Activated naive CD8-positive, alpha-beta T cell (primary cell): Measurements from ENCODE around the gene ZFAND6.

Experiments
- H3K27ac Mint-ChIP-seq: one replicate; pipeline ENCODE4 v1.8.0; 2021; ENCODE audit warnings: mixed read lengths
- H3K27me3 Mint-ChIP-seq: one replicate; pipeline ENCODE4 v1.8.0; 2021; ENCODE audit warnings: mixed read lengths
- H3K36me3 Mint-ChIP-seq: one replicate; pipeline ENCODE4 v1.8.0; 2021; ENCODE audit warnings: mixed read lengths
- H3K4me1 Mint-ChIP-seq: one replicate; pipeline ENCODE4 v1.8.0; 2021; ENCODE audit warnings: low read depth, mixed read lengths
- H3K4me3 Mint-ChIP-seq: one replicate; pipeline ENCODE4 v1.8.0; 2021; ENCODE audit warnings: mild to moderate bottlenecking, mixed read lengths
- H3K9me3 Mint-ChIP-seq: one replicate; pipeline ENCODE4 v1.8.0; 2021; ENCODE audit warnings: low read depth, mixed read lengths

ZFAND6 gene

GRCh38 chr15:80173022-80173759 is 113.7 kb downstream of the ZFAND6 start:
- Mint-ChIP-seq H3K36me3 (peaks cover 7% of the 10 kb centered on the region), H3K27ac (no peak overlapping the region), H3K4me3 (no peak overlapping the region), H3K4me1 (no peaks in the 10 kb centered on the region), H3K27me3 (no peaks in the 10 kb centered on the region), H3K9me3 (no peaks in the 10 kb centered on the region)

GRCh38 chr15:80174017-80174746 is 114.7 kb downstream of the ZFAND6 start:
- no peaks in the 10 kb centered on the region for H3K9me3 Mint-ChIP-seq
- H3K27ac Mint-ChIP-seq: no peak overlapping the region
- no peaks in the 10 kb centered on the region for H3K4me1 Mint-ChIP-seq
- peaks cover 12% of the 10 kb centered on the region for H3K36me3 Mint-ChIP-seq
- no peaks in the 10 kb centered on the region for H3K27me3 Mint-ChIP-seq
- no peak overlapping the region for H3K4me3 Mint-ChIP-seq

- H3K27me3 Mint-ChIP-seq: no peaks in the 10 kb centered on the region
- peaks cover 12% of the 10 kb centered on the region for H3K36me3 Mint-ChIP-seq
- no peaks in the 10 kb centered on the region for H3K9me3 Mint-ChIP-seq
- no peak overlapping the region for H3K4me3 Mint-ChIP-seq
- no peak overlapping the region for H3K27ac Mint-ChIP-seq
- no peaks in the 10 kb centered on the region for H3K4me1 Mint-ChIP-seq
Observed at GRCh38 chr15:80175436-80175835, 116.0 kb downstream of the ZFAND6 start.

GRCh38 chr15:80176443-80176842 is 117.0 kb downstream of the ZFAND6 start:
- H3K4me3 Mint-ChIP-seq: no peak overlapping the region
- H3K4me1 Mint-ChIP-seq: no peaks in the 10 kb centered on the region
- H3K27me3 Mint-ChIP-seq: no peaks in the 10 kb centered on the region
- no peak overlapping the region for H3K27ac Mint-ChIP-seq
- peaks cover 10% of the 10 kb centered on the region for H3K36me3 Mint-ChIP-seq
- no peaks in the 10 kb centered on the region for H3K9me3 Mint-ChIP-seq

GRCh38 chr15:80177156-80177555 is 117.7 kb downstream of the ZFAND6 start:
- Mint-ChIP-seq H3K4me1 (no peaks in the 10 kb centered on the region), H3K36me3 (peaks cover 12% of the 10 kb centered on the region), H3K27me3 (no peaks in the 10 kb centered on the region), H3K9me3 (no peaks in the 10 kb centered on the region), H3K27ac (no peak overlapping the region), H3K4me3 (no peak overlapping the region)

GRCh38 chr15:80179025-80179759 is 119.7 kb downstream of the ZFAND6 start:
- no peak overlapping the region for H3K4me3 Mint-ChIP-seq
- H3K9me3 Mint-ChIP-seq: no peaks in the 10 kb centered on the region
- no peaks in the 10 kb centered on the region for H3K27me3 Mint-ChIP-seq
- no peaks in the 10 kb centered on the region for H3K4me1 Mint-ChIP-seq
- H3K36me3 Mint-ChIP-seq: peaks cover 13% of the 10 kb centered on the region
- H3K27ac Mint-ChIP-seq: no peak overlapping the region

- H3K4me1 Mint-ChIP-seq: no peaks in the 10 kb centered on the region
- peaks cover 13% of the 10 kb centered on the region for H3K36me3 Mint-ChIP-seq
- H3K27ac Mint-ChIP-seq: no peak overlapping the region
- no peak overlapping the region for H3K4me3 Mint-ChIP-seq
- H3K27me3 Mint-ChIP-seq: no peaks in the 10 kb centered on the region
- H3K9me3 Mint-ChIP-seq: no peaks in the 10 kb centered on the region
Observed at GRCh38 chr15:80179935-80180334, 120.5 kb downstream of the ZFAND6 start.

GRCh38 chr15:80180468-80180867 is 121.0 kb downstream of the ZFAND6 start:
- no peaks in the 10 kb centered on the region for H3K27me3 Mint-ChIP-seq
- no peak overlapping the region for H3K4me3 Mint-ChIP-seq

GRCh38 chr15:80180986-80181385 is 121.5 kb downstream of the ZFAND6 start:
- no peak overlapping the region for H3K27ac Mint-ChIP-seq
- peaks cover 18% of the 10 kb centered on the region for H3K36me3 Mint-ChIP-seq
- H3K4me3 Mint-ChIP-seq: no peak overlapping the region
- no peaks in the 10 kb centered on the region for H3K4me1 Mint-ChIP-seq
- no peaks in the 10 kb centered on the region for H3K27me3 Mint-ChIP-seq
- no peaks in the 10 kb centered on the region for H3K9me3 Mint-ChIP-seq

More at GRCh38 chr15:80180468-80180867, 121.0 kb downstream of the ZFAND6 start:
- H3K9me3 Mint-ChIP-seq: no peaks in the 10 kb centered on the region
- no peaks in the 10 kb centered on the region for H3K4me1 Mint-ChIP-seq
- H3K36me3 Mint-ChIP-seq: peaks cover 17% of the 10 kb centered on the region
- no peak overlapping the region for H3K27ac Mint-ChIP-seq

- Mint-ChIP-seq H3K27ac (no peak overlapping the region), H3K4me3 (no peak overlapping the region), H3K4me1 (no peaks in the 10 kb centered on the region), H3K9me3 (no peaks in the 10 kb centered on the region), H3K36me3 (peaks cover 23% of the 10 kb centered on the region), H3K27me3 (no peaks in the 10 kb centered on the region)
Observed at GRCh38 chr15:80182611-80183261, 123.3 kb downstream of the ZFAND6 start.

GRCh38 chr15:80183306-80183705 is 123.8 kb downstream of the ZFAND6 start:
- no peaks in the 10 kb centered on the region for H3K9me3 Mint-ChIP-seq
- no peak overlapping the region for H3K4me3 Mint-ChIP-seq
- no peaks in the 10 kb centered on the region for H3K27me3 Mint-ChIP-seq
- H3K27ac Mint-ChIP-seq: no peak overlapping the region
- peaks cover 23% of the 10 kb centered on the region for H3K36me3 Mint-ChIP-seq
- no peaks in the 10 kb centered on the region for H3K4me1 Mint-ChIP-seq

- H3K4me1 Mint-ChIP-seq: no peaks in the 10 kb centered on the region
- no peak overlapping the region for H3K4me3 Mint-ChIP-seq
- no peak overlapping the region for H3K27ac Mint-ChIP-seq
- H3K36me3 Mint-ChIP-seq: peaks cover 21% of the 10 kb centered on the region
- H3K9me3 Mint-ChIP-seq: no peaks in the 10 kb centered on the region
- H3K27me3 Mint-ChIP-seq: no peaks in the 10 kb centered on the region
Observed at GRCh38 chr15:80183886-80184285, 124.4 kb downstream of the ZFAND6 start.

- no peaks in the 10 kb centered on the region for H3K4me1 Mint-ChIP-seq
- H3K27ac Mint-ChIP-seq: no peak overlapping the region
- H3K27me3 Mint-ChIP-seq: no peaks in the 10 kb centered on the region
- H3K36me3 Mint-ChIP-seq: peaks cover 19% of the 10 kb centered on the region
- no peak overlapping the region for H3K4me3 Mint-ChIP-seq
- no peaks in the 10 kb centered on the region for H3K9me3 Mint-ChIP-seq
Observed at GRCh38 chr15:80184554-80184953, 125.1 kb downstream of the ZFAND6 start.

GRCh38 chr15:80185152-80185551 is 125.7 kb downstream of the ZFAND6 start:
- Mint-ChIP-seq H3K9me3 (no peaks in the 10 kb centered on the region), H3K36me3 (peaks cover 19% of the 10 kb centered on the region), H3K27me3 (no peaks in the 10 kb centered on the region), H3K27ac (no peak overlapping the region), H3K4me1 (no peaks in the 10 kb centered on the region), H3K4me3 (no peak overlapping the region)

GRCh38 chr15:80186066-80186465 is 126.6 kb downstream of the ZFAND6 start:
- H3K36me3 Mint-ChIP-seq: peaks cover 19% of the 10 kb centered on the region
- H3K4me1 Mint-ChIP-seq: no peaks in the 10 kb centered on the region
- no peaks in the 10 kb centered on the region for H3K27me3 Mint-ChIP-seq
- no peaks in the 10 kb centered on the region for H3K9me3 Mint-ChIP-seq
- no peak overlapping the region for H3K27ac Mint-ChIP-seq
- H3K4me3 Mint-ChIP-seq: no peak overlapping the region
